RWPE2 (cell line): Measurements from ENCODE around the gene RIMBP2.

Experiments
- ATAC-seq: fragments of 200-7000 bp; cut with Tn5 transposase; 3 replicates; pipeline ENCODE4 v1.9.1; 2021; ENCODE audit warnings: low read depth
- DNase-seq: peaks from one replicate; pipeline ENCODE4 v3.0.0-alpha.2; 2020; ENCODE audit warnings: low spot score
- H3K27ac ChIP-seq: fragments of 450-650 bp; 2 replicates; pipeline ENCODE4 v1.5.1; 2017; ENCODE audit warnings: mild to moderate bottlenecking; ENCODE audit not compliant: poor library complexity, severe bottlenecking
- H3K27me3 ChIP-seq: fragments of 250-450 bp; sonication (Bioruptor Pico); 2 replicates; pipeline ENCODE4 v1.5.1; 2021; ENCODE audit warnings: mild to moderate bottlenecking, moderate library complexity; ENCODE audit not compliant: insufficient read depth, poor library complexity, severe bottlenecking
- H3K36me3 ChIP-seq: fragments of 250-450 bp; sonication (Bioruptor Pico); 2 replicates; pipeline ENCODE4 v1.5.1; 2020; ENCODE audit warnings: low read depth, mild to moderate bottlenecking, moderate library complexity
- H3K4me1 ChIP-seq: fragments of 250-450 bp; sonication (Bioruptor Pico); 2 replicates; pipeline ENCODE4 v1.5.1; 2021; ENCODE audit warnings: mild to moderate bottlenecking, moderate library complexity; ENCODE audit not compliant: insufficient read depth, poor library complexity, severe bottlenecking
- H3K4me3 ChIP-seq: fragments of 250-450 bp; sonication (Bioruptor Pico); 2 replicates; pipeline ENCODE4 v1.5.1; 2021; ENCODE audit warnings: mild to moderate bottlenecking, moderate library complexity; ENCODE audit not compliant: severe bottlenecking
- H3K9me3 ChIP-seq: fragments of 250-450 bp; sonication (Bioruptor Pico); 2 replicates; pipeline ENCODE4 v1.5.1; 2021; ENCODE audit warnings: mild to moderate bottlenecking, moderate library complexity; ENCODE audit not compliant: severe bottlenecking
- TF ChIP-seq, protein P1 (sequence below): fragments of 450-650 bp; IDR thresholded peaks from one replicate; pipeline ENCODE4 v1.5.1; 2017; ENCODE audit warnings: mild to moderate bottlenecking, moderate library complexity; ENCODE audit not compliant: poor library complexity, severe bottlenecking

RIMBP2 gene

GRCh38 chr12:130494736-130495135 is 221.4 kb downstream of the RIMBP2 start:
- no peak for ATAC-seq
- Histone ChIP-seq H3K27ac (no peak overlapping the region), H3K4me3 (no peak overlapping the region), H3K9me3 (no peaks in the 10 kb centered on the region), H3K27me3 (peaks cover 15% of the 10 kb centered on the region), H3K36me3 (no peaks in the 10 kb centered on the region), H3K4me1 (no peaks in the 10 kb centered on the region)
- TF ChIP-seq, protein P1, sequence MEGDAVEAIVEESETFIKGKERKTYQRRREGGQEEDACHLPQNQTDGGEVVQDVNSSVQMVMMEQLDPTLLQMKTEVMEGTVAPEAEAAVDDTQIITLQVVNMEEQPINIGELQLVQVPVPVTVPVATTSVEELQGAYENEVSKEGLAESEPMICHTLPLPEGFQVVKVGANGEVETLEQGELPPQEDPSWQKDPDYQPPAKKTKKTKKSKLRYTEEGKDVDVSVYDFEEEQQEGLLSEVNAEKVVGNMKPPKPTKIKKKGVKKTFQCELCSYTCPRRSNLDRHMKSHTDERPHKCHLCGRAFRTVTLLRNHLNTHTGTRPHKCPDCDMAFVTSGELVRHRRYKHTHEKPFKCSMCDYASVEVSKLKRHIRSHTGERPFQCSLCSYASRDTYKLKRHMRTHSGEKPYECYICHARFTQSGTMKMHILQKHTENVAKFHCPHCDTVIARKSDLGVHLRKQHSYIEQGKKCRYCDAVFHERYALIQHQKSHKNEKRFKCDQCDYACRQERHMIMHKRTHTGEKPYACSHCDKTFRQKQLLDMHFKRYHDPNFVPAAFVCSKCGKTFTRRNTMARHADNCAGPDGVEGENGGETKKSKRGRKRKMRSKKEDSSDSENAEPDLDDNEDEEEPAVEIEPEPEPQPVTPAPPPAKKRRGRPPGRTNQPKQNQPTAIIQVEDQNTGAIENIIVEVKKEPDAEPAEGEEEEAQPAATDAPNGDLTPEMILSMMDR, result no peak
- DNase-seq, result no peak

- Histone ChIP-seq H3K4me3 (no peak overlapping the region), H3K9me3 (no peaks in the 10 kb centered on the region), H3K4me1 (no peaks in the 10 kb centered on the region), H3K36me3 (no peaks in the 10 kb centered on the region), H3K27me3 (peaks cover 15% of the 10 kb centered on the region), H3K27ac (no peak overlapping the region)
- TF ChIP-seq, protein P1, result no peak
- ATAC-seq, result no peak
- DNase-seq, result no peak
These were observed 222.1 kb downstream of the RIMBP2 start for GRCh38 chr12:130493951-130494350.

DNA sequence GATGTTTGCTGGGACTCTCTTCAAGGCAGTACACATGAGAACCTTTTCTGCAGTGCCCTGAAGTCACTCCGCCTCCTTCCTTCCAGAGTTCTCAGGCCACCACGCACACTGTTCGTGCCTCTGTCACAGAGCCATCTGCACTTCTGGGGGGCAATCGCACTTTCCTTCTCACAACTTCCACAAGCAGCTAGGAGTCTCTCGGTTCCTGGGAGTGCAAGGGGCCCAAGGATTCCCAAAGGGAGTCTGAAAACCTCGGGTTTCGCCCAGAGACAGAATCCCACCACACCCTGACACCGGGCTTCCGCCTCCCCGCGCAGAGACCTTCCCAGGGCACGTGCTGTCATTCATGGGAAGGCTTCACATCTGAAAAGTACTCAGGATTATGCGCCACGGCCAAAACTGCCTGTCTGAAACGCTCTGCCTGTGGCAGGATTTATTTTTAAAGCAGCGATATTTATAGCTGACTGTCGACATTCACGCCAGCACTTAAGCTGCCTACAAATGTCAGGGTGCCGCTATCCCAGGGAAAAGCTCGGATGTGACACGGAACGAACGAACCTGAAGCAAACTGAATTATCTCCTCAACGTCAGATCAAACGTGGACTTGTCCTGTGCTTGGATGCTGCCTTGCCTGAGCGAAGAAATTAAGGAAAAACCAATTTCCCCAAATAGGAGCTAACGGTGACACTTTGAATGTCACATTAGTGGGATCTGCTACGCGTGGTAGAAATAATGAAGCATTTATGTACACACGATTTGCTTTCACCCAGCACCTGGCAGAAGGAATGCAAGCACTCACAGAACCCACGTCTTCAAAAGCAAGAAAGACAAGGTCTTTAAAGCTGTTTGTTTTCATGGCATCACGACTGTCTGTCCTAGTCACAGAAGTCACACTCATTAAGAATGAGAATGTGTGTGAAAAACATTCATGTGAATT is 224.4 kb downstream of the RIMBP2 start:
- no peaks in the 10 kb centered on the region for H3K4me1 ChIP-seq
- H3K36me3 ChIP-seq, result no peaks in the 10 kb centered on the region
- DNase-seq (no peak), ATAC-seq (no peak)
- no peaks in the 10 kb centered on the region for H3K9me3 ChIP-seq
- peaks cover 15% of the 10 kb centered on the region for H3K27me3 ChIP-seq
- TF ChIP-seq, protein P1, result no peak
- H3K4me3 ChIP-seq, result no peak overlapping the region
- H3K27ac ChIP-seq, result no peak overlapping the region

DNA sequence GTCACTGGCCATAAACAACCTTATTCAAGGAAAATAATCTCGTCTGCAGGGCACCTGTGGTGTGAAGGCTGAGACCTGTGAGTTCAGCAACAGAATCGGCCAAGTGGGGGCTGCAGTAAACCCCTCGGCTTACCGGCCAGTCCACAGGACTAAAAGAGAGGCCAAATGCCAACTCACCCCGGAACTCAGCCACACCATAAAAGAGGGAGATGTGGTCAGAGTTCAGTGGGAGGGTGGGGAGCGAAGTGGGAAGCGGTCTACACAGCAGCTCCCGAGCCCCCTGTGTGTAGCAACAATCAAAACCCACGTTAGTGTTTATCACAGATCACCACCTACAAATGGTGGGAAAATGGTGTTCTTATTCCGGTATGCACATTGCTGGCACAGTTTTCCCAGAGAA is 225.4 kb downstream of the RIMBP2 start:
- Histone ChIP-seq H3K9me3 (no peaks in the 10 kb centered on the region), H3K4me1 (no peaks in the 10 kb centered on the region), H3K27me3 (peaks cover 15% of the 10 kb centered on the region), H3K4me3 (no peak overlapping the region), H3K36me3 (no peaks in the 10 kb centered on the region), H3K27ac (no peak overlapping the region)
- TF ChIP-seq, protein P1, result no peak
- no peak for DNase-seq
- no peak for ATAC-seq

DNA sequence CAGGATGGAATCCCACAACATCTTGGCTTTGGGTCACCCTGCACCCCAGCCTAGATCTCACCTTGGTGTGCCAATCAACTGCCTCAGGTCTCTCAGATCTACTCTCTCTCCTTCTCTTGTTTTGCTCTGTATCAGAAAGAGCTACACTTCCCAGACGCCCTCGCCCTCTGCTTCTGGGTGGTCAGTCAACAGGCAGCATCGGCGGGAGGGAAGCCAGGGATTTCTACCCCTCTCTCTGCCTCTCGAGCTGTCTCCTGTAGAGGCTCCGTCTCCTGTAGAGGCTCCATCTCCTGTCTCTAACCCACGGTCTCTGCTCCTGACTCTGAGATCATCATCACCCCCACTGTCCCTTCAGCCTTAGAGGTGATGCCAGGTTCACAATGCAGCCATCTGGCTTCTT is 226.8 kb downstream of the RIMBP2 start:
- Histone ChIP-seq H3K36me3 (no peaks in the 10 kb centered on the region), H3K27ac (no peak overlapping the region), H3K4me1 (no peaks in the 10 kb centered on the region), H3K4me3 (no peak overlapping the region), H3K27me3 (peaks cover 15% of the 10 kb centered on the region), H3K9me3 (no peaks in the 10 kb centered on the region)
- TF ChIP-seq, protein P1, result no peak
- ATAC-seq (no peak), DNase-seq (no peak)
